Kidney epithelial cell (primary cell): ENCODE measurements around the gene CORO7. TPM values are rescaled to one million over a fixed set of nuclear protein-coding genes. Genes with fewer than 3 reads are reported as not detected.
"Not testable (repeated sequence)": the region's sequence is repeated elsewhere in the genome, so short reads cannot be mapped to it uniquely, and the experiment has no call there.

Experiments used
- DNase-seq: peaks from one replicate; pipeline ENCODE4 v3.0.0-alpha.2; 2010; ENCODE audit warnings: low read depth
- H3K27me3 ChIP-seq: 2 replicates; pipeline ENCODE4 v1.6.0; 2011; ENCODE audit warnings: low read length; ENCODE audit not compliant: control insufficient read depth, insufficient read depth
- H3K36me3 ChIP-seq: 2 replicates; pipeline ENCODE4 v1.5.1; 2011; ENCODE audit warnings: low read length; ENCODE audit not compliant: control insufficient read depth, insufficient read depth
- H3K4me3 ChIP-seq: 2 replicates; pipeline ENCODE4 v1.5.1; 2011; ENCODE audit warnings: low read depth, mild to moderate bottlenecking, control low read depth, low read length
- CTCF ChIP-seq: IDR thresholded peaks from 2 replicates; pipeline ENCODE4 v1.5.1; 2011; ENCODE audit warnings: mild to moderate bottlenecking, moderate library complexity, low read length, control low read depth, inconsistent platforms; ENCODE audit not compliant: insufficient read depth, poor library complexity, severe bottlenecking
- total RNA-seq: library from RNA; depleted of rRNA; stranded (reverse); fragments of >200 nt; gene quantifications from 2 replicates; pipeline ENCODE4 v1.2.3, GENCODE V29; 2015

The CORO7 gene
- total RNA-seq, 1 donor from 2014 or later, result 57.3 TPM

GRCh38 chr16:4338125-4338582 lies 78.2 kb downstream of the CORO7 start:
- no peak for TF ChIP-seq CTCF
- H3K4me3 ChIP-seq, result no peak overlapping the region
- peaks cover 6% of the 10 kb centered on the region for H3K36me3 ChIP-seq
- H3K27me3 ChIP-seq, result no peaks in the 10 kb centered on the region
- no peak for DNase-seq

- TF ChIP-seq CTCF, result no peak
- no peak for DNase-seq
- peaks cover 6% of the 10 kb centered on the region for H3K36me3 ChIP-seq
Observed at GRCh38 chr16:4337540-4338088, 78.8 kb downstream of the CORO7 start.

GRCh38 chr16:4336701-4337539 lies 79.5 kb downstream of the CORO7 start:
- TF ChIP-seq CTCF, result no peak
- H3K27me3 ChIP-seq, result no peaks in the 10 kb centered on the region

More at GRCh38 chr16:4337540-4338088, 78.8 kb downstream of the CORO7 start:
- no peak overlapping the region for H3K4me3 ChIP-seq
- H3K27me3 ChIP-seq, result no peaks in the 10 kb centered on the region

GRCh38 chr16:4334724-4335495 lies 81.5 kb downstream of the CORO7 start:
- no peak for TF ChIP-seq CTCF
- H3K4me3 ChIP-seq, result no peak overlapping the region
- DNase-seq, result no peak
- peaks cover 7% of the 10 kb centered on the region for H3K36me3 ChIP-seq
- H3K27me3 ChIP-seq, result no peaks in the 10 kb centered on the region

More at GRCh38 chr16:4336701-4337539, 79.5 kb downstream of the CORO7 start:
- no peak overlapping the region for H3K4me3 ChIP-seq
- DNase-seq, result no peak
- H3K36me3 ChIP-seq, result peaks cover 7% of the 10 kb centered on the region

- not testable (repeated sequence) for H3K4me3 ChIP-seq, H3K36me3 ChIP-seq, DNase-seq, H3K27me3 ChIP-seq
Observed at GRCh38 chr16:4333714-4334113, 82.7 kb downstream of the CORO7 start.

GRCh38 chr16:4333308-4333638 lies 83.1 kb downstream of the CORO7 start:
- peaks cover 4% of the 10 kb centered on the region for H3K36me3 ChIP-seq
- H3K27me3 ChIP-seq, result no peaks in the 10 kb centered on the region
- no peak overlapping the region for H3K4me3 ChIP-seq
- no peak for DNase-seq
- no peak for TF ChIP-seq CTCF
